Islet of Langerhans (tissue), 1 donor: ENCODE data around the gene KMT2D.

ENCODE experiments used
- FAIRE-seq: peaks from one replicate; lab custom pipeline; 2011; peaks lifted over from hg19 to GRCh38; lab: Jason Lieb, UNC

The KMT2D gene, protein sequence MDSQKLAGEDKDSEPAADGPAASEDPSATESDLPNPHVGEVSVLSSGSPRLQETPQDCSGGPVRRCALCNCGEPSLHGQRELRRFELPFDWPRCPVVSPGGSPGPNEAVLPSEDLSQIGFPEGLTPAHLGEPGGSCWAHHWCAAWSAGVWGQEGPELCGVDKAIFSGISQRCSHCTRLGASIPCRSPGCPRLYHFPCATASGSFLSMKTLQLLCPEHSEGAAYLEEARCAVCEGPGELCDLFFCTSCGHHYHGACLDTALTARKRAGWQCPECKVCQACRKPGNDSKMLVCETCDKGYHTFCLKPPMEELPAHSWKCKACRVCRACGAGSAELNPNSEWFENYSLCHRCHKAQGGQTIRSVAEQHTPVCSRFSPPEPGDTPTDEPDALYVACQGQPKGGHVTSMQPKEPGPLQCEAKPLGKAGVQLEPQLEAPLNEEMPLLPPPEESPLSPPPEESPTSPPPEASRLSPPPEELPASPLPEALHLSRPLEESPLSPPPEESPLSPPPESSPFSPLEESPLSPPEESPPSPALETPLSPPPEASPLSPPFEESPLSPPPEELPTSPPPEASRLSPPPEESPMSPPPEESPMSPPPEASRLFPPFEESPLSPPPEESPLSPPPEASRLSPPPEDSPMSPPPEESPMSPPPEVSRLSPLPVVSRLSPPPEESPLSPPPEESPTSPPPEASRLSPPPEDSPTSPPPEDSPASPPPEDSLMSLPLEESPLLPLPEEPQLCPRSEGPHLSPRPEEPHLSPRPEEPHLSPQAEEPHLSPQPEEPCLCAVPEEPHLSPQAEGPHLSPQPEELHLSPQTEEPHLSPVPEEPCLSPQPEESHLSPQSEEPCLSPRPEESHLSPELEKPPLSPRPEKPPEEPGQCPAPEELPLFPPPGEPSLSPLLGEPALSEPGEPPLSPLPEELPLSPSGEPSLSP (N-terminal part only)

DNA sequence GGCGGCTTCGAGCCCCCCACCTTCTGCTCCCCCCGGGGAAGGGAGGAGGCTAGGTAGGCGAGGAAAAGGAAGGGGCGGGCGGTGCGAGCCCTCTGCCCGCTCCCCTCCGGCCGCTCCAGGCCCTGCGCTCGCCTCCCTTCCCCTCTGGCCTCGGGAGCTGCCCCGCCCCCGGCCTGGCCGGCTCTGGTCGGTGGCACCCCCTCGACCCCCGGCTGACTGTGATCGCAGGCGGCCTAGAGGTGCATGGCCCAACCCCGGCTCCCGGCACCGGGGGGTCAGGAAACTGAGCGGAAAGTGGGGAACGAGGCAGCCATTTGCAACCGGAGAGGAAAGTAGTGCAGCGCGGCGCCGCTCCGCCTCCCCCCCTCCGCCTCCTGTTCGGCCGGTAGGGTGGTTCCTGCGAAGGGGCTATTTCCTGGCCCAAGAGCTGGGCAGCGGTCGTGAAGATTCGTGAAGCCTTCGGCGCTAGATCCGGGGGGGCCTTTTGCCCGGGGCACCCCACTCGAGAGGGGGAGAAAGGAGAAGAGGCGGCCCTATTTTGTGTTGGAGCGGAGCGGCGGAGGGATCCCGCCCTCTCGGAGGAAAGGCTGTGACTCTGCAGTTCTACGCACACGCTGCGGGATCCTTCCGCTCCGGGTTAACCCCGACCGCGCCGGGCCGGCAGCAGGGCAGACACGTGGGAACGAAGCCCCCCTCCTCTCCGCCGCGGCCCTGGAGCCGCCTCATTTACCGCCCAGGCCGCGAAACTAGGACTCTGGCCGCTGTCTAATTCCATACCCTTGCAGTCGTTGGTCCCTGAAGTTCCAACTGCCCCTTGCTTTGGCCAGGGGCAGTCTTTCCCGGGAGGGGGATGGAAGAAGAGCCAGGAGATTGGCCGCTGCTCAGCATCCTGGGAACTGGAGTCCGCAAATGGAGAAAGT is at the start of gene KMT2D:
Gene KMT2D, minus strand, starts transcription at position 558 of the 920 bp plus-strand sequence. CDS start 5,470 bp downstream, outside the sequence.
- FAIRE-seq = no peak

DNA sequence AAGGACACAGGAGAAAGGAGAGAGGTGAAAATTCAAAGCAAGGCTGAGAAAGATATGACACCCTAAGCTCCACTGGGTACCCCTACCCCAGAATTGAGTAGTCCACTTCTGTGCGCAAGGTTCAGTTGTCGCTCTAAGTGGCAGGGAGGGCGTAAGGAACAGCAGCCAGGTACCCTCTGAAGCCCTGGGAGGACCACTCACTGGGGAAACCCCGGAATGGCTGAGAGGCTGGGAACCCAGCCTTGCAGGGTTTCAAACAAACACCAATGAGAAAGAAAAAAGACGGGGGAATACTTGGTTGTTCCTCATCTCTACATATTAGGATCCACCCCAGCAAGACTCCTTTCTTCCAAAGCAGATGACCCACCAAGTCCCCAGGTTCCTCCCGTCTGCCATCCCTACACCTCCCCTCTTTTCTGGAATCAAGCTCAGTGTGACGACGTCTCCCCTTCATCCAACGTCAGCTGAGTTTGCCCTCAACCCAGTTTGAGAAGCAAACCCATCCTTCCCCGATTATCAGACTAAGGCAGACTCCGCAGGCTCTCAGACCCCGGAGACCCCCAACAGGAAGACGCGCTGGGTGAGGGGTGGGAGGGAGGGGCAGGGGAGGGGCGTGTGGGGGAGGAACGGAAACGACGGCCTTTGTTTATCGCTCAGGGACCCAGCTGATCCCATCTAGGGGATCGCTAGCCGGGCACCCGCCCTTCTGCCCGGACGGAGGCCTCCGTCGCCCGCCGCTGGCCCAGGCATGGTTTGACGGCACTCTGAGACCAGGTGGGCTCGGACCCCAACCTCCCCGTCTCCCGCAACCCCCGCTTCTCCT is 49.3 kb upstream of the KMT2D start:
- no peak for FAIRE-seq

DNA sequence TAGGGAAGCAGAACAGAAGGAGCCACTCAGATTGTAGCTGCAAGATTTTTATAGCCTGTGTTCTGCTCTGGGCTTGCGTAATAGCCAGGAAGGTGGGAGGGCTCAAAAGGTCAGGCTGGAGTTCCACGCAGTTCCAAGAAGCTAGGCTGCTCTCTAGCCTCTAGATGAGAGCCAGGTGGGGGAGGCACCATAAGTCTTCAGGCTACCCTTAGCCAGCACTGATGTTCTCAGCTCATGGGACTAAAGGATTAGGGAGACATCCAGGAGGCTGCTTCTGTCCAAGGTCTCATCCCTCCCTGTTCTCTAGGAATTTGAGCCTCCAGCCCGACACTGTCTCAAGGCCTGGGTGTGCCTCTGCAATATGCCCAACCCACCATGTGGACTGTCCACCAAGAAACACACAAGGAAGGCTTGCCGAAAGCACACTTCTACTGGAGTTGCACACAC is 48.4 kb upstream of the KMT2D start:
- no peak for FAIRE-seq

DNA sequence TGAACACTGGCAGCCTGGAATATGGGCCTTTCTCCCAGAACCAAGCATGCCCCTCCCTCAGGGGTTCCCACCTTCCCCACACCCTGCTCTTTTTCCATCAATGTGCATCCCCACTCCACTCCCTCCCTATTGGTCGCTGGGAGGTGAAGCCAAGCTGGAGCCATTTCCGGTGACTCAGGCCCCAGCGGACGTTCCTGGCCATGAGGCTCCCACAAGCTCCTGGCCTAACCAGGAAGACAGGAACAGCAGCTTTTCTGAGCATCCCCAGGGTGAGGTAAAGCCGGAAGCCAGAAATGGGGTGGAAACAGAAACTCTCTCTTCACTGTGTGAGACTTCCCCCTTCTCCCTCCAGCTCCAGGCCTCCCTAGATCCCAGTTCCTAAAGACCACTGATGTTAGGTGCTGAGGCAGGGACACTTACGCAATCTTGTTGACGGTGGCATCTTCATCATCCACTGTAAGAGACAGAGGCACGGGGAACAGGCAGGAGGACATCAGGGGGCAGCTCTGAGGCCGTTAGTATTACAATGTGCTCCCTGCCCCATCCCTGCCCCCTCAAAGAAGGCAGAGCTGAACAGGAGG is 45.0 kb upstream of the KMT2D start:
- no peak for FAIRE-seq

DNA sequence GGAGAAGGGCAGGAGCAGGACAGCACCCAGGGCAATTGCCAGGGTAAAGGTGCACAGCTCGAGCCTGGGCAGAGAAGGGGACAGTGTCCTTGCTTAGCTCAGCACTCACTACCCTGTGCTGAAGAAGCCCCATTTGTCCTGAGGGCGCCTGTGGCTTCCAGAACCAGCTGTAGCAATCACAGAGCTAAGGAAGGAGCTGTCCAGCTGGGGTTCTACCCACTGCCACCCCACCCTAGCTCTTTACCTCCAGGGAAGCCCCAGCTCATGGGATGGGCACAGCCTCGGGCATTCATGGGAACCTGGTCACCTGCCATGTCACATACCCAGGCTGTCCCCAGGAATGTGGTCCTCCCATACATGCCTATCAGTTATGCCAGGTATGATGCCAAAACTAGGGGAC is 44.2 kb upstream of the KMT2D start:
- FAIRE-seq = no peak

DNA sequence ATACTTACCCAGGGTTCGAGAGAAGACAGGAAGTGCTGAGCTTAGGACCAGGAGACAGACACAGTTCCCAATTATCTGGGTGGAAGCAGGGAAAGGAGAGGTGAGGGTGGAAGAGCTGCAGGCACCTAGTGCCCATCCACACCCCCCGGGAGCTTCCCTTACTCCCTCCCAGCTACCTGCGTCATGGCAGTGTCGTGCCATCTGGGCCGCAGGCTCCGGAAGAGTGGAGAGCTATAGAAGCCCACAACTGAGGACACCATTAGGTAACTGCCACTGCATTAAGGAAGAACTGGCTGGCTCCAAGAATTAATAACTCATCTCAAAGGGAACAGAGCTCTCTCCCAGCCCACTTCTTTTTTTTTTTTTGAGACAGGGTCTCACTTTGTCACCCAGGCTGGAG is 39.8 kb upstream of the KMT2D start:
- FAIRE-seq = no peak

DNA sequence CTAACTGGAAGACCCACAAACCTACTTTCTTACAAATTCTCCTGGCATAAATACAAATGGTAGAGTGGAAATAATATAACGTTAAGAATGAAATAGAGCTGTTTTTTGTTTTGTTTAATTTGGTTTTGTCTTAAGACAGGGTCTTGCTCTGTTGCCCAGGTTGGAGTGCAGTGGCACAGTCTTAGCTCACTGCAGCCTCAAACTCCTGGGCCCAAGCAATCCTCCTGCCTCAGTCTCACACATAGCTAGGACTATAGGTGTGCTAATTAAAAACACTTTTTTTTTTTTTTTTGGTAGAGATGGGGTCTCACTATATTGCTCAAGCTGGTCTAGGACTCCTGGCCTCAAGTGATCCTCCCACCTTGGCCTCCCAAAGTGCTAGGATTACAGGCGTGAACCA is 38.1 kb upstream of the KMT2D start:
- no peak for FAIRE-seq

DNA sequence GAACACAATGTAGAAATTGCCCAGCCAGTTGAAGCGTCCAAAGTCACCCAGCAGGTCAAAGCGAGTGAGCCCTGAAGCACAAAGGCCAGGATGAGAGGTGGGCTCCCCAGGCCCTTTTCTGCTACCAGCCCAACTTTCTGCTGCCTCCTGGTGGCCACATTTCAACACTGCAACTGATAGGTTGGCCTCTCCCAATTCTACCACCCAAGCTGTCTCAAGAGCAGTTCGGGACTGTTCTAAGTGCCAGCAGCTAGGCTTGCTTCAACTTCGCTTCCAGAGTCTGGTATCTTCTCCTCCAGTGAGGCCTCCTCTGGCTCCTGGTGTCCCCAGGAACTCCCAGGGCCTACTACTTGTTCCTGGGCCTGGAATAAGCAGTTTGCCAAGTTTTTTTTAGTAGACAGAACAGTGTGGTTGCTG is 37.4 kb upstream of the KMT2D start:
- no peak for FAIRE-seq

DNA sequence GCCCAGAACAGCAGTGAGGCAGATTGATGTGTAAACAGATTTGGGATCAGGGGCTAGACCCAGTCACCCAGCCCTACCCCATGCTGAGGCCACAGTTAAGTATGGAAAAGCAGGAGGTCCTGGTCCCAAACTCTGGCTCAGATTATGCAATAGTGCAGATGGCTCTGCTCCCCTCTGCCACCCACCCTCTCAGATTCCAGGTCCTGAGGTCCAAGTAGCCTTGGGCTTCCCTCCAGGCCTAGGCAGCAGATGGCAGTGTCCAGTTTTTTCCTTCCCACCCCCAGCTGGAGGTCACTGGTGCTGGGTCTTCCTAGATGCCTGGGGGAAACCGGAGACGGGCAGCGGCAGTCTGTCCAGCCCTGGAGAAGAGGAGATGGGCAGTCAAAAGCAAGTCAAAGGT is 36.8 kb upstream of the KMT2D start:
- no peak for FAIRE-seq

DNA sequence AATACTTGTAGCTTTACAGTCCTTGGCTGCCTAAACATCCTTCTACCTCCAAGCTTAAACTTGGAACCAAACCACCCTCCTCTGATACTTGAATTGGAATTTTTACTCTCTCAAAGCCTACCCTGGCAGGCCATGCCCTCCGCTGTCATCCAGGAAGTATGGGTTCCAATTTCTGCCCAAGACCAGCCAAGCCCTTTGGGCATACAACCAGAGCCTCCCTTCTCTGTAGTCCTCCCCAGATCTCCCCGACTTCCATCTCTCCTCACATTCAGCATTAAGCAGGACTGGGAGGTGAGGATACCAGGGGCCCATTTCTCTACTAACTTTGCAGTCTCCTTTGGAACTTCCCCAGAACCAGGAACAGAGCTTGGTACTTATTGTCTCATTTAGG is 34.4 kb upstream of the KMT2D start:
- FAIRE-seq = no peak

DNA sequence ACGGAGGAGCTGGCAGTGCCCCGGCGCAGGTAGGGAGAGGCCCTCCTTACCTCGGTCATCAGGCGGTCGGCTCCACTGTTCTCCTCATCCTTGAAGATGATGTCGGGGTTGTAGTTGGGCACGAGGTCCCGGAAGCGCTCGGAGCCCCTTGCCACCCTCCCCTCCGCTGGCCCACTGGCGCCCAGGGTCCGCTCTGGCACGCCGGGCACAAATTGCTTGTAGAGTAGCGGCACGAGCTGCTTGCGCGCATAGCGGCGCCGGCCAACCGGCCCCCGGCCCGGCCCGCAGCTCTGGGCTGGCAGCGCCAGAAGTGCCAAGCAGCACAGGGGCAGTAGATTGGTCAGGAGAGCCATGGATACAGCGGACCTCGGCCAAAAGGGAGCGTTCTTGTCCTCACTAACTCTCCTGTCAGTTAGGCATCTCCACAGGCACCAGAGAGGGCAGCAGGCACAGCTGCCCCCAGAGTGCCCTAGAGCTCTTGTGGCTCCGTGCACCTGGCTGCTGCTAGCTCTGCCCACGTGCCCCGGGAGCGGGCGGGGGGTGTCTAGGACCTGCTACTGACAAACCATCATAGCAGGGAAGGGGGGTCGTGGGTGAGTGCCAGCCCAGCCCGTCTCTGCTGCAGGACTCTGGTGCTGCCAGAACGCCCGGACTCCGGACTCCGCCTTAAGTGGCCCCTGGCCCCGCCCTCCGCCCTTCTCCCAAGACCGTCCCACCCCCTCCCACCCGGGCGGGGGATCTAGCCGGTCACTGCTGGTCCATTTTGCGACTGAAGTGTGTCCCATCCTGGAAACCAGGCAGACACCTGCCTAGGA is 33.8 kb upstream of the KMT2D start, which contains the start of gene DHH:
Gene DHH, minus strand, starts transcription at position 642 of the 815 bp plus-strand sequence. Its CDS starts 289 bp downstream, at position 353.
- FAIRE-seq = no peak

DNA sequence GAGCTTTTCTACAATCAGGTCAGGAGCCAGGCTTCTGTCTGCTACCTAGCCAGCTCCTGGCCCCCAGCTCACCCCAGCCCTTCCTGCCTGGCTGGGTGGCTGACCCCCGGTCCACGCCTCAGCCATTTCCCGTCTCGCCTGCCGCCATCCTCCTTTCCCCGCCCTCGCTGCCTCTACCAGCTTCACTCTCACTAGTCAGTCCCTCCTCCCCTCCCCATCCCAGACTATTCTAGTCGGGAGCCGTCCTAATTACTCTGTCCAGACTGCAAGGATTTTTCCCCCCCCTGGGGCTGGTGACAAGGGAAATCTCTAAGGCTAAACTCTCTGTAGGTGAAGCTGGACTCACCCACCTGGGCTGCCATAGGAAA is 33.2 kb upstream of the KMT2D start:
- no peak for FAIRE-seq

DNA sequence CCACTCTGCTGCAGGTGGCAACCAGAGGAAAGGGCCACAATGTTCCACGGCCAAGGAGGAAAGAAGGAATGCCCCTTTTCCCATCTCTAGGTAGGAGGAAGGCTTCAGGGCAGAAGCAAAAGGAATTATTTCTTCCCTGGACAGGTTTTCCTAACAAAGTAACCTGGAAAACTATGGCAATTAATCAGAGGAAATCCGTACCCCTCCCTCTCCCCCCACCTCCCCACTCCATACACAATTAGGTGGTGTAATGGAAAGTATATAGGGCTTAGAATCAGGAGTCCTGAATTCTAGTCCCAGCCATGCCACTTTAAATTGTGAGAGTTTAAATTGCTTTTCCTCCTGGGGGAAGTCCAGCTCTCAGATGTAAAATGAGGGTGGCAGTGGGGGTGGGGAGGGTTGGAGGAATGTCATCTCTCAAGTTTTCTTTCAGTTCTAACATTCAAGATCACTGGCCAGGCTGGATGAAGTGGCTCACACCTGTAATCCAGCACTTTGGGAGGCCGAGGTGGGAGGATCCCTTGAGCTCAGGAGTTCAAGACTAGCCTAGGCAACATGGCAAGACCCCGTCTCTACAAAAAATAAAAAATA is 32.3 kb upstream of the KMT2D start:
- FAIRE-seq = no peak

DNA sequence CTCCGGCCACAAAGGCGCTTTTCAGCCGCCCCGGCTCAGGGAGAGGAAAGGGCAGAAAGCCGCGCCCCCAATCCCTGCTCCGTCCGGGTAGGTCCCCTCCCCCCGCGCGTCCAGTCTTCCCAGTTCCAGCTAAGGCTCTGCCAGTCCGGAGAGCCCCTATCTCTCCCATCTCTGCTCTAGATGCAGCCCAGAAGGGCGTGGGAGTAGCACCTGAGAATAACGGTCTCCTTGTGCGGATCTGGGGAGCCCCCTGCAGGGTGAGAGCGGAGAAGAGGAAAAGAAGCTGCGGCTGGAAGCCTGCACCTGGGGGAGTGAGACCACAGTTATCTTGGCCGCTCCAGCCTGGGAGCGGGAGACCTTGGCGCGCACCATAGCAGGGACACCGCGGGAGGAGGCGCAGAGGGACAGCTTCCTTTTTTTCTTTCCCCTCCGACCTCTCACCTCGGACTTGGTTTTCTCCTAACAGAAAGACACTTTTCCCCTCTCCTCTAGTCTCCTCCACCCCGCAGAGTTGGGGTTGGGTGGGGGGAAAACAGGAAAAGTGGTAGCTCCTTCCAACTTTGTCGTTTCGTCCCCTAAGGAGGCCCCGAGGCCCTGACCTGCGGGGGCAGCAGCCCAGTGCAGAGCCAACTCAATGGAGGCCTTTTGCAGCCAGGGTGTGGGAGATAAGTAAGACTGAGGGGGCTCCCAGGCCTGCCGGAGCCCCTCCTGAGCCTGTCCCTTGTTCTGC is 31.7 kb upstream of the KMT2D start:
- no peak for FAIRE-seq

DNA sequence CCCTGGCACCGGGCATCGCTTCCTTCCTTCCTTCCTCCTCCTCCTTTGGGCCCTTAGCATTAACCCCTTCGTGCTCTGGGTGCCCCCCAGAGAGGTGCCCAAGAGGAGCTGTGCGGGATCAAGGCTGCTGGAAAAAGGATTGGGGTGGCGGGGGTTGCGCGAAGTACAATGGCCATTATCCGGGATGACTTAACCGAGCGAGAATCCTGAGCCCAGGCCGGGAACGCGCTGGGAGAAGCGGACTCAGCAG is 31.2 kb upstream of the KMT2D start:
- no peak for FAIRE-seq

DNA sequence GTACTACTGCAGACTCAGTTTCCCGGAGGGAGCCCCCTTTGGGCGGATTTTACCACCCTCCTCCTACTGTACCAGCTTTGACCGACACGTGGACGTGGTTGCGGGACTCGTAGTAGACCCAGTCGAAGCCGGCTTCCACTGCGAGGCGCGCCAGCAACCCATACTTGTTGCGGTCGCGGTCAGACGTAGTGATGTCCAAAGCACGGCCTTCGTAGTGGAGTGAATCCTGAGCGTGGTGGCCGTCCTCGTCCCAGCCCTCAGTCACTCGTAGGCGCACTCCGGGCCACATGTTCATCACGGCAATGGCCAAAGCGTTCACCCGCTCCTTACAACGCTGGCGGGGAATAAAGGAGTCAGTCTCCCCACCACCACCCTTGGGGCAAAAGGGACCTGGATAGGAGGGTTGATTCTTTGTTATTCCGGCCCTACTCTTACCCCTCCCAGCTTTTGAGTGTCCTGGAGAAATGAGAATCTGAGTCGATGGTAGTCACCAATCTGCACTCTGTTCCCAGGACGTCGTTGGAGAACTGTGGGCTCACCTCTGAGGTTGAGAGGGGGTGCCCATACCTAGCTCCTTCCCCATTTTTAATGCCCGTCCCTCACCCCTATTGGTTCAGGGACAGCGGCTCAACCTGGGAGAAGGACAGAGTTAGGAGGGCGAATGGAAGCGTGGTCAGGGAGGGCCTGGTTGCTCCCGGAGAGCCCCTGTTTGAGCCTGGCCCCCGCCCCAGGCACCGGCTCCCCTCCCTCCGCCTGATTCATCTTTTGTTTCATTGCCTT is 30.7 kb upstream of the KMT2D start:
- no peak for FAIRE-seq

DNA sequence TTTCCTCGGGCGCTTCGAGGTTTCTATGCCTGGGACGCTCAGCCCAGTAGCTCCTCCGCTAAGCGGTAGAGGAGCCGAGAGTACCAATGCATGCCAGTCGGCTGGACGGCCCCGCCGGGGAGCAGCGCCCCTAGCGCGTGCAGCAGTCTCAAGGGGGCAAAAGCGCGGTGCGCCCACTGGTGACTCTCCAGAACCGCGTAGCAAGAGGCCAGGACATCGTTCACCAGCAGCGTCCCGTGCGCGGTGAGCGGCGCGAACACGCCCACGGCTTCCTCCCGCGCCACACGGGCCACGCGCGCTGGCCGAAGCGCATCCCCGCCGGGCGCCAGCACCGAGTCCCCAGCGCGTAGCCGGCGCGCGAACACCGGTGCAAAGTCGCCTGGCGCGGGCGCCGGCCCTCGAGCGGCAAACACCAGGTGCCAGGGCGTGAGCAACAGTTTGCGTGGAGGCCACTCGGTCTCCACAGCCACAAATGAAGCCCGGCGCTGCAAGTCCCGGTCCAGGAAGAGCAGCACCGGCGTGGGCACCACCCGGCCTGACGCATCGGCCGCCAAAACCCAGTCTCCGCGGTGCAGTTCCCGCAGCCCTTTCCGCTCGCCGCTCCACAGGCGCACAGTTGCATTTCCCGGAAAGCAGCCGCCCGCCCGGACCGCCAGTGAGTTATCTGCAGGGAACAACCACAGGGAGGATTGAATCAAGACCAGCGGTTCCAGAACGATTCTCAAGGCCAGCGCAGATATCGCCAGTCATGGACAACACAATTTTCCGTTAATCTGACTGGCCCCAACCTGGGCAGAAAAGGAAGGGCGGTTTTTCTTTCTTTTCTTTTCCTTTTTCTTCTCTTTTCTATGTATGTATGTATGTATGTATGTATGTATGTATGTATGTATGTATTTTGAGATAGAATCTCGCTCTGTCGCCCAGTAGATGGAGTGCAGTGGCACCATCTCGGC is 29.5 kb upstream of the KMT2D start:
- no peak for FAIRE-seq
